GM19328 (cell line): ENCODE results near the gene TVP23C.
"Not testable (repeated sequence)": the region's sequence is repeated elsewhere in the genome, so short reads cannot be mapped to it uniquely, and the experiment has no call there.

Source experiments
- ATAC-seq: cut with Tn5 transposase; IDR thresholded peaks from one replicate; pipeline ENCODE4 v1.9.1; 2021; ENCODE audit warnings: mild to moderate bottlenecking, moderate library complexity; ENCODE audit not compliant: unreplicated experiment

The TVP23C gene

DNA sequence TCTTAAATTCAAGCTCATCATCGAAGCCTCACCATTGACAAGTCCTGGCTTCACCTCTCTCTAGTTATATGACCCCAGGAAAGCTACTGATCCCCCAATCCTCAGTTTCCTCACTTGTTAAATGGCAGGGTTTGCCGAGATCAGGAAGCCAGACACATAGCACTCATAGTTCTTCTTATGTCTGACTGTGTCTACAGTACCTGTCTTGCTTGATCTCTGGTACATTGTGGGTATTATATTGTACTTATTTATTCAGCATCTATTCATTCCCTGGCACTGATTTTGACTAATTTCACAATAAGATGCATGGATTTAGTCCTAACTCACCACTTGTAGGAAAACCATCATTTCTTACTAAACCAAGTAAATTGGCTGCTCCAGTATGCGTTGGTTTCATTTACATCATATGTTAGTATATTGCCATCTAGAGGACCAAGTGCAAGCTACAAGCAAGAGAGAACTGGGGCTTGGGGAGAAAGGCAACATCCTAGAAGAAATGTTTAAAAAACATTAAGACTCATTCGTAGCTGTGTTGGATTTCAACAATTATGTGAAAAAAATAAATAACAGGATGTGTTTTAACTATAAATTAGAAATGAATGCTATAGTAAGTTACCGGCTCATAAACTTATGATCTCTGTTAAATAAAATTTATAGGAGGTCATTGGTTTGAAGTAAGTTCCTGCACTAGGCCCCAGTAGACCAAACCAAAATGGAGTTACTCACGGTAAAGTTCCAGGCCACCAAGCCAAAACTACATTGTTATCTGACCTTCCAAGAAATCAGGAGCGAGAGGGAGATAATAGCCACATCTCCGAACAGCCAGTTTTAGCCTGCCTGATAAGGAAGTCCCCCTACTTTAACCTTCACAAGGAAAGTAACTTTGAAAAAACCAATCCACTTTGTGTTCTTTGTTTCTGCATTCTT lies 36.7 kb downstream of the TVP23C start:
- not testable (repeated sequence) for ATAC-seq

DNA sequence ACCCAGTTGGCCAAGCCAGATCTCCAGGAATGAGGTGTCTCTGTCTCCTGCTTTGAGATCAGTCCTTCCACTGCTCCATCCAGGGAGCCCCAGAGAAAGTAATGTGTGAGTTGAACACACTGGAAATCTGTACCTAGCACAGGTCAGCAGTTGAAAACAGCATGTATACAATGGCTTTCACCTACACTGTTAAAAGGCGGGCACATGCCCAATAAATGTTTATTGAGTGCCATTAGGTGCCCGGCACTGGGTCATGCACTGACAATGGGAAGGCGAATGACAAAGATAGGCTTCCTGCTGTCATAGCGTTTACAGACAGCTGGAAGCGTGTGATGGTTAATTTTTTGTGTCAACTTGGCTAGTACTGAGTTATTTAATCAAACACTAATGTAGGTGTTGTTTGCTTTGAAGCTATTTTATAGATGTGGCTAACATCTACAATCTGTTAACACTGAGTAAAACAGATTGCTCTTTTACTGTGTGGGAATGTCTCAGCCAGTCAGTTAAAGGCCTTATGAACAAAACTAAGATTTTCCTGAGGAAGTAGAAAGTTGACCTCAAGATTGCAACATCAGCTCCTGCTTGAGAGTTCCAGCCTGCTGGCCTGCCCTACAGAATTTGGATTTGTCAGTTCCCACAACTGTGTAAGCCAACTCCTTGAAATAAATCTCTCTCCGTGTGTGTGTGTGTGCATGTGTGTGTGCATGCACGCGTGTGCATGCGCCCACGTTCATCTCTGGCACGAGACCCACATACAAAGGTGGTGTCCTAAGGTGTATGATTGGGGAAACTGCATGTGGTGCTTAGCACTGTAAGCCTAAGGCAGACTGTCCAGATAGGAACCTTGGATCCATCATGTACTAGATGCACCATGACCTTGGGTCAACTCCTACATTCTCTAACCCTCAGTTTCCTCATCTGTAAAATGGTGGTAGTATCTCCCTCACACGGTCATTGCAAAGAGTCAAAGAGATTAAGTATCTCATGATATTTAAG lies 38.0 kb downstream of the TVP23C start:
- ATAC-seq = not testable (repeated sequence)

DNA sequence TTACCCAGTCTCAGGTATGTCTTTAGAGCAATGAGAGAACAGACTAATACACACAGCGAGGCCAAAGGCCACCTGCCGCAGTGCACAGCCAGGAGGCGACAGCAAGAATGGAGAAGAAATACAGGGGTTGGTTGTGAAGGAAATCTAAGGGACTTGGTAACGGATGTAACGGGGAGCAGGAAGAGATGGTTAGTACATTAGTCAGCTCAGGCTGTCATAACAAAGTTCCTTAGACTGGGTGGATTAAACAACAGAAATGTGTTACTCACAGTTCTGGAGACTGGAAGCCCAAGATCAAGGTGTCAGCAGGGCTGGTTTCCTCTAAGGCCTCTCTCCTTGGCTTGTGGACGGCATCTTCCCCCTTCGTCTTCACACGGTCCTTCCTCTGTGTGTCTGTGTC lies 47.1 kb downstream of the TVP23C start:
- ATAC-seq = no peak

DNA sequence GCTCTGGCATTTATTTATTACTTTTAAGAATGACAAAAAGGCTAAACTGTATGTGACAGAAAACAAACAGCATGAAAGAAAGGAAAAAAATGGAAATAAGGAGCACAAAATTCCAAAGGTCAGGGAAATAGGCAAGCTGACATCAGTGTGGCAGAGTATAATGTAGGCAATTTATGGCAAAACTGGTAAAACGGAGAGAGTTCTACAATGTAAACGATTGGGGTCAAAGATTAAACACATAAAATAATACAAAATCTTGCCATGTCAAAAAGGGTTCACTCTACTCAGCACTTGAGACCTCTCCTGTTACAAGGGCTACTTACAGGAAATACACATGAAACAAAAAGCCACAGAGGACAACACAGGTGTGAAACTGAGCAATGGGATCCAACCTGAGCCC lies 48.8 kb downstream of the TVP23C start:
- ATAC-seq = no peak

DNA sequence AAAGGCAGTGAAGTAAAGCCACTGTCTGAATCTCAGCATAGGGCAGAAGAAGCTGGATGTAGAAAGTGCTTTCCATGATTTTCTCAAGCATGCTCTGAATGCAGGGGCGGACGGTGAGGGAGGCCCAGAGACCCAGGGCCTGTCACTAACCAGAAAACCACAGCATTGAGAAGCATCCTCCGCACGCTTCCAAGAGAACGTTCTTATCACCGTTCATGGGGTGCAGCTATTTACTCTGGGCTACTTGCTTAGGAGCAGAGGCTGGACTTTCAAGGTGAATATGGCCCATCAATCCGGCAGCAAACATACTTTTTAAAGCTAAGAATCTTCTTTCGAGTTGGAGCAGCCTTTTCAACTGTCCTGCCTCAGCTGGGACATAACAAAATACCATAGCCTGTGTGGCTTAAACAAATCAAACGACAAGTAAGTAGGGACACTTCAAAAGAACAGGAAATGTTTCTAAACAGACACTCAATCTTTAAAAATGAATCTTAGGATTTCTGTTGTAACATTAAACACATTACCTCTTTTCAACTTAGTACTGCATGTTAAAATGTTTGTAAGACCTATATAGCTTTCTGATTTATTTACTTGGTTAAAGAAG lies 49.3 kb downstream of the TVP23C start:
- no peak for ATAC-seq

DNA sequence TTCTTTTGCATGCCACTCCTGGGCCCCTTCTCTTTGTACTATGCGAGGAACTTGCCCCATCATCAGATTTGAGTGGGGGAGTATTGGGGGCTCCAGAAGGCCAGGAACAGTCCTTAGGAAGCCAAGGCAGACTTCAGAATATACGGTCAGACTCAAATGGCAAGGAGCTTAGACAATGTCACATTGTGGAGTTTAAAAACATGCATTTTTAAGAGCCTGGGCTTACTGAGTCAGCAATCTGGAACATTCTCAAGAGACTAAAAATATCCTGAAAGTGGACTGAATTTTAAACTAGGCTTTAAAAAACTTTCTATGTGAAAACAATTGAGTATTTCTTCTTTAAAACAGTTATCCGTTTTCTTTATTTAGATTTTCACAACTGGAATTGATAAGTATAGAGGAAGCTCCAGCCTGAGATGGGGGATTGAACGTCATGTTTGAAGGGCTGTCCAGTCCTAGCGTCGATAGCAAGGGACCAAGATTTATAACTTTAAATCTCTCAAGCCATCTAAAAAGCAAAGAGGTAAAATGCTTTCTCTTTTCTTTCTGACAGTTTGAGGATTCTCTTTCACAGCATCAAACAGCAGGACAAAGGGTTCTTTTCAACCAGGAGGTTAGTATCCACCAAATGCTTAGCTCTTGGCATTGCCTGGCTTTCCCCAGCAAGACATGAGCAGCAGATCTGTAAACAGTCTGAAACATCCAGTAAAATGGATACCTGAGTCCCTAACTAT lies 50.1 kb downstream of the TVP23C start:
- ATAC-seq = no peak

DNA sequence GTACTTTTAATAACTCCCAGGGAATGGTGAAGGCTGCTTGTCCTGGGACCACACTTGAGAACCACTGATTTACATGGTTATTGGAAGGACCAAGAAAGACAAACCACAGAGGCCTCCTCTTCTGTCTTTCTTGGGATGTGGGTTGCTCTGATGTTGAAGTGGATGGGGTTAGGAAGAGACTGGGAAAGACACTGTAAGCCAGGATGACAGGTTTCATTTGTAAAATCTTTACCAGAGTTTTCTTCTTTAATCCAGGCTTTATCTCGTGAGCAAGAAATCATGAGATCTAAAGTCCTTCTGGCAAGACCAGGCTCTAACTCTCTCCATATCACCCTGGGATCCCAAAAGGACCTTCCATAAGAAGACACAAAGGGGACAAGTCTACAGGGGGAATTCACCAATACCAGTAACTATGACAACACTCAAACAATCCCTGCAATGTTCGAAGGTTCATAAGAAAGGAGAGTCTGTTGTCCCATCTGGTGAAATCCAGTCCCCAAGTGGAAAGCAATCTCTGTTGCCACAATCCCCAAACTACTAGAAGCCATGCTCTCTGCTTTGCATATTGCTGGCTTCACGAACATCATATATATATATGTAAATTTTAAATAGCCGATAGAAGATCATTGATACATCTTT lies 51.1 kb downstream of the TVP23C start:
- ATAC-seq = no peak

DNA sequence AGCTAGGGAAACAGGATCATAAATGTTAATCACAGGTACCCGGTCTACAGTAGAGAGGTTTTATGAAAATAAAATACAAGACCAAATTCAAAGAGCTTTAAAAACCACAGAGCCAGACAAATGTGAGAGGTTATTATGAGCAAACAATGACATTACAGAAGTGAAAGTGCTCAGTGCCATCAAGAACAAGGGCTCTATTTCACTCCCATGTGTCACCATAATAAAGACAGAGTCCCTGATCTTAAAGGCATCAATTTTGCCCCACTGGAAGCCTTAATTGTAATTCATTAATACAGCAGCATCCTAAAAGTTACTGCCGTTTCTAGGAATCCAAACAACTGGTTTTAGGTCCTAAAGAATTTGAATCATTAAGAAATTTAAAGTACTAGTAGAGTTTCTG lies 52.1 kb downstream of the TVP23C start:
- no peak for ATAC-seq

DNA sequence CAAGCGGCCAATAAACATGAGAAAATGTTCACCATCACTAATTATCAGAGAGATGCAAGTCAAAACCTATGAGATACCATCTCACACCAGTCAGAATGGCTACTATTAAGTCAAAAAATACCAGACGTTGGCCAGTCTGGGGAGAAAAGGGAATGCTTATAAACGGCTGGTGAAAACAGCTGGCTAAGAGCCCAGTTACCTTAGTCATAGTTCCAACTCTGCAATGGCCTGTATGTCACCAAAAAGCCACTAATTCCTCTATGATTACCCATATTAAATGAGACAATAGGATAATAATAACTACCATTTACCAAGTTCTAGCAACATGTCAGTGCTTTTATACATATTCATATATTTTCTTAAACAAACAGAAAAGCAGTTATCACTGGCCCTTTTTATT lies 52.9 kb downstream of the TVP23C start:
- ATAC-seq = no peak

DNA sequence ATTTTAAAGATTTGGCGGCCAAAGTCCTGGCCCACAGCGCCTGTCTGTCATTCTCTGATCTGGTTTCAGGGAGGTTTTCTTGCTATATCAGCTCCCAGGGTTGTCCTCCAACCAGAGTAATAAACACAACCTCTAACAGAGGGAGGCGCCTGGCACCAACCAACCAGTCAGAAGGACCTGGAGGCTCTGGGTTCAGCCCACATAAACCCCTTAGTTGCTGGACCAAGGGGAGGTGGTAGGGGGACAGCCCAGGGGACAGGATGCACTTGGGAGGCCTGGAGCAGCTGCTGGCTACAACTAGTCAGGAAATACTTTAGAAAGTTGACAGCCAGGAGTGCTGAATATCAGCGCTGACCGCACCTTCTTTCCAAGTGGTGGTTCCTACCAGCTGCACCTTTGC lies 54.2 kb downstream of the TVP23C start:
- ATAC-seq = no peak

DNA sequence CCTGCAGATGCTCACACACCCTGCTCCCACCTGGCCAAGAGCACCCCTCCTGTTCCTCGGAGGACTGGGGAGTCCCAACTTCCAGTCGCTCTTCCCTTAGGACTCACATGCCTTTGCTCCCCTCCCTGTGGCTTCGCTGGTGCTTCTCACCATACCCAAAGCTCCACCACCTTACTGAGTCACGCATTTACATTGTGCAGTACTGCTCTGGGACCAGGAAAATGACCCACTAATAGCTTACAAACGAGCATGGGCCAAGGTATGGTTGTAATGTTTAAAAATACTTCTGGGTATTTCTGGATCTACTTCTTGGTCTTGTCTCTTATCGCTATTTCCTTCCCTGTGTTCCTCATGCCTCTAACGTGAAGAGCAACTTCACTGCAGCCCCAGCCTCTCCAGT lies 54.8 kb downstream of the TVP23C start:
- ATAC-seq = no peak

DNA sequence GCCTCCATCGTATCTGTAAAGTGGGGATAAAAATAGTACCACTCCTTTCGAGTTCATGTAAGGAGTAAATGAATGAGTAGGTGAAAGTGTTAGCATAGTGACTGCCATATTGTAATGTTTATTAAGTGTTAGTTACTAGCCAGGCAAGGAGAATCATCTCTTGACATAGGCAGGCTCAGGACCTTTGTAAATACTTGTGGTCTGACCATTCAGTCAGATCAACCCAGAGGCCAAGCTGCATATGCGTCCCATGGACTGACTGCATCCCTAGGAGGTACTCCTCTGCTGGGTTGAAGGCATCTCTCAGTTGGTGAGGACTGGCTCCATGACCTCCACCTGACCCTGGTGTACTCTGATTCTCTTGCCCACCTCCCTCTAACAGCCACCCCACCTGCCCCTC lies 55.4 kb downstream of the TVP23C start:
- ATAC-seq = no peak

DNA sequence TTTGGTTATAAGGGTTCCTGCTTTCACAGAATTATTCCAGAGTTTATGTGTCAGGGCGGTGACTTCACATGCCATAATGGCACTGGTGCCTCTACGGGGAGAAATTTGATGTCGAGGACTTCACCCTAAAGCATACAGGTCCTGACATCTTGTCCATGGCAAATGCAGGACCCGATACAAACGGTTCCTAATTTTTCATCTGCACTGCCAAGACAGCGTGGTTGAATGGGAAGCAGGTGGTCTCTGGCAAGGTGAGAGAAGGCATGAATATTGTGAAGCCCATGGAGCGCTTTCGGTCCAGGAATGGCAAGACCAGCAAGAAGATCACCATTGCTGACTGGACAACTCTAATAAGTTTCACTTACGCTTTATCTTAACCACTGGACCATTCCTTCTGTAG lies 56.3 kb downstream of the TVP23C start:
- no peak for ATAC-seq

DNA sequence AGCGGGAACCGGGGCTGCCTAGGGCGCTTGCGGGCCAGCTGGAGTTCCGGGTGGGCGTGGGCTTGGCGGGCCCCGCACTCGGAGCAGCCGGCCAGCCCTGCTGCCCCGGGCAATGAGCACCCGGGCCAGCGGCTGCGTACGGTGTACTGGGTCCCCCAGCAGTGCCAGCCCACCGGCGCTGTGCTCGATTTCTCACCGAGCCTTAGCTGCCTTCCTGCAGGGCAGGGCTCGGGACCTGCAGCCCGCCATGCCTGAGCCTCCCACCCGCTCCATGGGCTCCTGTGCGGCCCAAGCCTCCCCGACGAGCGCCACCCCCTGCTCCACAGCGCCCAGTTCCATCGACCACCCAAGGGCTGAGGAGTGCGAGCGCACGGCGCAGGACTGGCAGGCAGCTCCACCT lies 57.6 kb downstream of the TVP23C start:
- not testable (repeated sequence) for ATAC-seq

DNA sequence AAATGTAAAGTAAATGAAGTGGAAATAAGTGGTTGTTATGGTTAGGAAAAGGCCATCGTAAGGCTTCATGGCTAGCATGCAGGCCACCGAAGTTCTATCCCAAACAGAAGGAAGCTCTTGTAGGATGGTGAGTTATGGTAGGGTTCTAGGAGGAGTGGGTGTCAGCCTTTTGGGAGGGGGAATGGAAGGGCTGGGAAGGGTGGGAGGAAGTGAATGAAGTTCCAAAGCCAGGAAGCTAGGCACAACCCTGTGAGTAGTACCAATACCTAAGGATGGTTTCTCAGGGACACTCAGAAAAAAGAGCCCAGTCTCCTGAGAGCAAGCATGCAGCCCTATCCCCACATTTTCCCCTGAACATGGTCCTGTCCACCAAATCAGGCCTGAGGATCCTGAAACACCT lies 59.6 kb downstream of the TVP23C start:
- ATAC-seq = no peak

DNA sequence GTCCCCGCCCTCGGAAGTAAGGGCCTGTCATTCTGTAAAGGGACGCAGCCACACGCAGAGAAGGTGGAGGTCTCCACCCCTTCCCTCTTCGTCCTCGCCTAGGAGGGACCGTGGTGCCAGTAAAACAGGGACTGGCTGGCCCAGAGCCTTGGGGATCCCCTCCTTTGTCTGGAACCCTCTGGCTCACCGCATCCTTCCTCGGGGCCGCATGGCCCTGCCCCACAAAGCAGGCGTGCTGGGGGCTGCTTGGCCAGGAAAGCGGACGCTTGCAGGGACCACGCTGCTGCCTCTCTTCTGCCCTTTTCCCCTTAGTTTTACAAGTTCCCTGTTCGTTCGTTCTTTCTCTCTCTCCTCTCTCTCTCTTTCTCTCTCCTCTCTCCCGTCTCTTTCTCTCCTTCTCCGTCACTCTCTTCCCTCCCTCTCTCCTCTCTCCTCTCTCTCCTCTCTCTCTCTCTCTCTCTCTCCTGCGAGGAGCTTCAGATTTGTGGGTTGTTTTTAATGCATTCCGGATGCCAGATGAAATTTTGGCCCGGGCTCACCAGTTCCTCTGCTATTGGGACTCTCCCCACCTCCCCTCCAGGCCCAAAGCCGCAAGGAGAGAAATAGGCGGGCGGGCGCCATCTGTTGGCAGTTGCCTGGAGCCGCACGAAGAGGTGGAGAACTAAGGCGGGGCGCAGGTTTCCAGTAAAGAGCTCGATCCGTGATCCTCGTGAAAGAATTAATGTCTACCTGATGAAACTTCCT lies 60.7 kb downstream of the TVP23C start:
- ATAC-seq = peak; percentile 75

DNA sequence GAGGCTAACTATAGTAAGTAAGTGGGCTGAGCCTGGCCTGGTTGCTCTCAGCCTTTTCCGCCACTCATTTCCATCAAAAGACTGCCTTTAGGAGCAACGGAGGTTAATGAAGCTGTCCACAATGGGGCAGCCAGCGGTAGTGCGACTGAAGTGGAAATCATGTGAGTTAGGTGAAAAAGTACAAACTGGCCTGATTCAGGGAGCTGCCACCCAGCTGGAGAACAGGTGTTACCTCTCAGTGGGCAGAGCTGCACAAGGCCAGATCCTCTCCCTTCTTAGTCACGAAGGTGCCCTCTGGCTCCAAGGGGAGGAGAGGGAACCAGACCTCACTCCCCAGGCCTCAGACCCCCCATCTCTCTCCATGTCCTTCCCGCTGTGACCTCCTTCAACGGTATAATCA lies 61.5 kb downstream of the TVP23C start:
- ATAC-seq = no peak

DNA sequence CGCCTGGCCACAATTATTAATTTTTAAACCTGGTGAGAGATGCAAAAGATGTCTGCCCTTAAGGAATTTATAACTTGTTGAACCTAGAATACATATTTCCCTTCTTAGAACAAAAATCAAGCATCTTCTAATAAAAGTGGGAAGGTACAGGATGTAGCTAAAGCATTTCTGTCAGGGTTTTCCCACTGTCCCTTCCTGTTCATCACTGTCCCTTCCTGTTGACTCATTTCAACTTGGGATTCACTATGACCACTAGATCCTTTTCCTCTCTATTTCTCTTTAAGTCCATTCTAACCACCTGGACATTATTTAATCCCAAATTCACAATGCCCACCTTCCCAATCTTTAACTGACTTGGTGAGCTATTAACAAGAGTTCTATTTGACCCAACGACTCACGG lies 62.0 kb downstream of the TVP23C start:
- no peak for ATAC-seq

DNA sequence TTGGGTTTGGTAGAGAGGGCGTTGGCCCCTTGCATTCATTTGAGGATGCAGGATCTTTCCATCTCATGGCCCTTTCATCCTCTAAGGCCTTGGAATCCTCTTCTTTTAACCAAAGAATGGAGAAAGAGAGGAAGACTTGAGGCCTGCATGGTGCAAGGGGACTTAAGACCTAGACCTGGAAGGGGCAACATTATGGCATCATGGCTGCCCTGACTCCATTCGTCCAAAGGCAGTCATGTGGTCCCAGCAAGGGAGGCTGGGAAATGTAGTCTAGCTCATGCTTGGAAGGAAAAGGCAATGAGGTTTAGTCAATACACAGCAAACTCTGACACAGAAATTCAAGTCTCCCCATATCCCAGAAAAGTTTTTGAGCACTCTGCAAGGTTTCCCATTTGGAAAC lies 65.2 kb downstream of the TVP23C start:
- no peak for ATAC-seq
